H1 (cell line): ENCODE results near the gene TRAF3. TPM values are rescaled to one million over a fixed set of nuclear protein-coding genes. Genes with fewer than 3 reads are reported as not detected.

Source experiments
- CHD7 ChIP-seq: fragments of 300-600 bp; sonication (generic); IDR thresholded peaks from 2 replicates; pipeline ENCODE4 v1.7.1; 2012; ENCODE audit warnings: low read length, moderate library complexity, mild to moderate bottlenecking, inconsistent platforms; ENCODE audit not compliant: insufficient replicate concordance
- POU5F1 ChIP-seq: IDR thresholded peaks from 2 replicates; pipeline ENCODE4 v1.6.1; 2011; ENCODE audit warnings: low read depth, mild to moderate bottlenecking, low read length, moderate library complexity
- polyA plus RNA-seq, 7 experiments: library from polyadenylated mRNA; depleted of rRNA in 3 of 7; stranded (reverse) in 5 of 7; unstranded in 2 of 7; fragments of >200 nt in 5 of 7; fragments of 200-250 nt in 2 of 7; gene quantifications; 1 replicate in 5 of 7; 2 replicates in 1 of 7; 4 replicates in 1 of 7; pipeline versions ENCODE4 v1.2.1 to v1.2.3, GENCODE V29; 2011 to 2013; ENCODE audit warnings: missing spikeins in 2 of 7, mixed read lengths in 2 of 7
- total RNA-seq: library from RNA; stranded (reverse); fragmentation: NEBNext Ultra II Directional; extraction: Animal tissue kit (Norgen Biotek cat#: 25700); gene quantifications from 2 replicates; pipeline ENCODE4 v1.2.1, GENCODE V29; 2021

Gene TRAF3
- total and polyA plus RNA-seq, 2 of the 8 experiments (the other 6 are each of a cell fraction or from before 2014, with no cell fraction given) = 5.8 to 12.1 TPM

- TF ChIP-seq POU5F1 (no peak), CHD7 (no peak)
Measured at GRCh38 chr14:102907303-102907844, 130.1 kb downstream of the TRAF3 start (continued).
